HS-5 (cell line): ENCODE results near the gene HIGD1B.
A peak's percentile ranks its signal among the peaks of the same experiment; 100 is the strongest.

Experiments used
- DNase-seq: peaks from one replicate; pipeline ENCODE4 v3.0.0-alpha.2; 2012; ENCODE audit warnings: low read depth

The HIGD1B gene

DNA sequence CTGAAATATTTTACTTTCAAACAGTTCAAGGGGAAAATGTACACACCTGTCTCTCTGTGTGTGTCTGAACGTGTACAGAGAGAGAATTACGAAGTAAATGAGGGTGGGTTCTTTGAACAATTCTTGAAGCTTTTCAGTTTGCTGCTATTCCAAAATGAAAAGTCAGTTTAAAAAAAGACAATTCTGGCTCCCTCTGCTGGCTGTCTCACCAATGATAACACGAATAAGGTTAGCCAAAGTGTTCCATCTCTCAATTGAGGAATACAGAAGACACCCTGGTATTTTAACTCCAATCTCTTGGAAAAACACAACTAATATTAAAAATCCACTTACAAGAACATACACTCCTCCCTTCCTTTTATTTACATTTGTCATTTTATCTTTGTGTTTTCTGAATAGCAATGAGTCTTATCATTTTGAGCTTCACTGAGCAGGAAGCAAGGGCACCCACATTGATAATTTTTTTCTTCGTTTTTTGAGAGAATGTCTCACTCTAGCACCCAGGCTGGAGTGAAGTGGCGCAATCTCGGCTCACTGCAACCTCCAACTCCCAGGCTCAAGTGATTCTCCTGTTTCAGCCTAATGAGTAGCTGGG, 31.0 kb downstream of the HIGD1B start:
- no peak for DNase-seq

DNA sequence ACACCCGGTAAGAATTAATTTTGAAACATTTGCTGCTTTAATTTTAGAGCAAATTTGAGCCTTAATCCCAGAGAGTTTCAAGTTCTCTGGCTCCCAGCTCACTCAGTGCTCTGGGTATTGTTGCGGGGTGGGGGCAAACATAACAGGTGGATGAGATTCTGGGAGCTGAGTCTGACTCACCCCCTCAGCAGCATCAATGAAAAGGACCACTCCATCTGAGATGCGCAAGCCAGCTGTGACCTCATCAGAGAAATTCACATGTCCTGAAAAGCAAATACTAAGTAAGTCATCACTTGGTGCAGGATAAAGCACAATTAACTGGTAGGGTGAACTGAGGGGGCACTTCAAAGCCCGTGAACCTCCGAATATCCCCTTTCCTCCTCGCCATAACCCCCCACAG, 31.7 kb downstream of the HIGD1B start:
- no peak for DNase-seq

DNA sequence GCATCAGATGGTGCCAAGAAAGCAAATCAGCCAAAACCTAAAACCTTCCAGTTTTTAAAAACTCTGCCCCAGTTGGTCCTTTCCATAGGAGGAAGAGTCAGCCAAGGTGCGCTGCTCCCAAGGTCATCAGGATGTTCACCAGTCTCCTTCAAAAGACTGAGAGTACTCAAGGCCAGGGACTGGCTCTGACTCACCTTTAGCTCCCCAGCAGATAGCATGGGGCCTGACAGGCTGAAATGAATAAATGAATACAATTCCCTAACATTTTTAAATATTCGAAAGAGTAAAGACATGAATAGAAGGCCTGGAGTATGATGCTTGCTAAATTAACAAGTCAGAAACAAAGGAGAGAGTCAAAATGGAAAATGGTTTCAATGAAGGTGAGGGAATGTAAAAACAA, 32.4 kb downstream of the HIGD1B start:
- no peak for DNase-seq

DNA sequence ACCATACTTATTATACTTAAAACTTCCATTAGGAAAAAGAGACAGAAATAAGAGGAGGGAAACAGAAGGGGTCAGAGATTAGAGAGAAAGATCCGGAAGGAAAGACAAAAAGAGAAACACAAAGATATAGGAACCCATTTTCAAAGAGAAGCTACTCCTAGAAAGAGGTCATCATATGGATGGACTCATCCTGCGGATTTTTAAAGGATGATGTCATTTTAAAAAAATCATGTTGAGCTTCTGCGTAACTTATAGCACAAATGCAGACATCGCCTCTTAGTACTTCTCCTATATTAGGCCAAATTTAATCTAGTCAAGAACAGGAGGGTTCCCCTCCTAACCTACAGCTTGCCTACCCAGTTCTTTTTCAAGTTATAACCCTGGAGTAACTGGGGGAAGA, 33.5 kb downstream of the HIGD1B start:
- no peak for DNase-seq

DNA sequence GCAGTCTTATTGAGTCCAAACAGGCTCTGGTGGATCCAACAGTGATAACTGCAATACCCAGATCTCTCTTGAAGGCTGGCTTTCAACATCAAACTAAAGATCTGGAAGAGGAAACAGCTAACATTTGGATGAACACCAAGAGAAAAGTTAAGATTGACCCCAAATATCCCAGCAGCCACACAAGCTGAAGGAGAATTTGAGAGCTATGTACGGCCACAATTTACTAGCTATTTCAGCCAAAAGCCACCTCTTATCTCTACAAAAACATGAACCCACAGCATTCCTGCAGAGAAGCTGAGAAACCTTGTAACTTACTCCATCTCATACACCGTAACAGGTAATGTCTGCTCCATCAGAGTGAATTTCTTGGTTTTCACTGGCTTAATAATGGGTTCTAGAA, 37.3 kb downstream of the HIGD1B start:
- no peak for DNase-seq

DNA sequence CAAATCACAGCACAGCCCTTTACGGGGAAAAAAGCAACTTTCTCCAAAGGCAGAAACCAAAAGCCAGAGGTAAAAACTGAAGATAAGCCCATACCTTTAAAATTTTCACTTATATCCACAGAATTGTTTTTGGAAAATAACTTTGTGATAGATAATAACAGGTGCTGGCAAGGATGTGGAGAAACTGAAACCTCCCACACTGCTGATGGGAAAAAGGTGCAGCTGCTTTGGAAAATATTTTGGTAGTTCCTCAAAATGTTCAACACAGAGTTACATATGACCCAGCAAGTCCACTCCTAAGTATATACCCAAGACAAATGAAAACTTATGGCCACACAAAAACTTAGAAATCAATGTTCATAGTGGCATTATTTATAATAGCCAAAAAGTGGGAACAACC, 39.3 kb downstream of the HIGD1B start:
- DNase-seq = no peak

DNA sequence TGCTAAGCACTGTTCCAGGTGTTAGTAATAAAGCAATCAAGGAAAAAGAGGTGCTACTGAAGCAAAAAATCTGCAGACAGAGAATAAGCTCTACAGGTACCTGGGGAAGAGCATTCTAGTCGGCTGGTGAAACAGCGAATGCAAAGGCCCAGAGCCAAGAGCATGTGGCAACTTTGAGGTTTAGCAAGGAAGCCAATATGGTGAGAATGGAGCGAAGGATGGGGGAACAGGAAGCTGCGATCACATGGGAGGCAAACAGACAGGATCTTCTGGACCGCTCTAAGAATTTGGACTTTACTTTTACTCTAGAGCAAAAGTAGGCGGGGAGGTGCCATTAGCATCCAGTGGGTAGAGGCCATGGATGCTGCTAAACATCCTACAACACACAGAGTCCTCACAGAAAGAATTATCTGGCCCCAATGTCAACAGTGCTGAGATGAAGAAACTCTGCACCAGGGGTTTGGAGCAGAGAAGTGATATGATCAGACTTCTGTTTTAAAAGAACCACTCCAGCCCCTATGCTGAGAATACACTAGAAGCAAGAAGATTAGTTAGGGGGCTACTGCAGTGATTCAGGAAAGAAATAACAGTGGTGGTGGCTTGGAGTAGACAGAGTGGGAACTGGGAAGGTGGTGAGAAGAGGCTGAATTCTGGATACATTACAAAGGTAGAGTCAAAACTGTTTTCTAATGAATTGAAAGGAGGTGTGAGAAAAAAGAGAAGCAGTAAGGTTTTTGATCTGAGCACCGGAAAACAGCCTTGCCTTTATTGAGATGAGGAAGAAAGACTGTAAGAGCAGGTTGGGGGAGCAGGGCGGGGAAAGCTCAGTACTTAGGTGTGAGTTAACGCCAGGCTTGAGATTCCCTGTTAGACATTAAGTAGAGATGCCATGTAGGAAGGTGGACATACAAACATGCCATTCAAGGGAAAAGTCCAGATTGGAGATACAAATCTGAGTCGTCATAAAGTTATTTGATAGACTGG, 40.6 kb downstream of the HIGD1B start:
- DNase-seq = no peak

DNA sequence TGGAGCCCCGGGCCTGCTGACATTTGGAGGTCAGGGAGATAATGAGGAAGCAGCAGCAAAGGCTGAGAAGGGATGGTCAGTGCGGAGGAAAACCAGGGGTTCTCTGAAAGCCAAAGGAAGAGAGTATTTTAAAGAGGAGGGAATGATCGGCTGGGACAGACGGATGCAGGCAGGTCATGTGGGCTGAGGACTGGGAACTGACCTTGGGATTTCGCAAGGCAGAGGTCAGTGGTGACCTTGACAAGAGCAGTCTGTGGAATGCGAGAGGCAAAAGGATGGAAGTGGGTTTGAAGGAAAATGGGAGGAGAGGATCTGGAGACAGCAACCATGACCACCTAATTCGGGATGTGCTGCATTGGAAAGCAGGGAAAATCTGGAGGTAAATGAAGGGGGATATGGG, 41.3 kb downstream of the HIGD1B start:
- DNase-seq = no peak

DNA sequence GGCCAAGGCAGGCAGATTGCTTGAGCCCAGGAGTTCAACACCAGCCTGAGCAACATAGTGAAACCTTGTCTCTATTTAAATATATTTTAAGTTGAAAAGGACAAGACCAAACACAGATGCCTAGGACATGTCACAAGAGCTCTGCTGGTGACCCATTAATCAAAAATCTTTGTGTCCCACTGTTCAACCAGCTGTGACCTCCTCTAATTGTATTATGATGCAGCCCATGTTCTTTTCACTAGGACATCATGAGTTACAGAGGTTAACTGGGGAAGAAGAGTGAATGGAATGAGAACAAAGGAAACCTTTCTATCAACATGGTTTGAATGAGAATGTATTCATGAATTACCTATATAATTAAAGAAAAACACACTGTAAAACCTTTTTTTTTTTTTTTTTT, 44.6 kb downstream of the HIGD1B start:
- no peak for DNase-seq

DNA sequence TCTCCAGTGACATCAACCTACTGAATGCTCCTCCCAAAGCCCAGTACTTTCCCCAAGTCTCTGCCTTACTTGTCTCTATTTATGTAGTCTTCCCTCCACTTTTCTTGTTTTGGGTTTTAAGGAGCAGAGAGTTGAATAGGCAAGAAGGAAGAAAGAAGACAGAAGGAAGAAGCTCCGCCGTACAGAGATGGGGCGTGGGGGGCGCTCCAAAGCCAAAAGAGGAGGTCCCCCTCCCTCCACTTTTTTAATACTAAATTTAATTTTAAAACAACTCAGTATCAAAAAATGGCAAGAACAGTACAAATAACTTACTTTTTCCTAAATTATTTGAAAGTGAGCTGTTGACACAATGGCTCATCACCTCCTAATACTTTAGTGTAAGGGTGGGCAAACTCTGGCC, 47.0 kb downstream of the HIGD1B start:
- no peak for DNase-seq

DNA sequence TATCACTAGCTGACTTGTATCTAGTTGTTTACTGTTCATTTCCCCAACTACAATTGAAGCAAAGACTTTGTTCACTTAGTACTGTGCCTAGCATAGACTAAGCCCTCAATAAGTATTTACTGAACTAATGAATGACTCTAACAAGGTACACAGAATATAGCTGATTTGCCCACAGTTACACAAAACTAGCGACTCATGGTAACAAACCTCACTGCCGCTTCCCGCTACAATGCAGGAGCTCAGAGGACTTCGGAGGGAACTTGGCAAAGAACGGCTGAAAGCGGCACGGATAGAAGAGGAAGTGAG, 51.0 kb downstream of the HIGD1B start:
- no peak for DNase-seq

DNA sequence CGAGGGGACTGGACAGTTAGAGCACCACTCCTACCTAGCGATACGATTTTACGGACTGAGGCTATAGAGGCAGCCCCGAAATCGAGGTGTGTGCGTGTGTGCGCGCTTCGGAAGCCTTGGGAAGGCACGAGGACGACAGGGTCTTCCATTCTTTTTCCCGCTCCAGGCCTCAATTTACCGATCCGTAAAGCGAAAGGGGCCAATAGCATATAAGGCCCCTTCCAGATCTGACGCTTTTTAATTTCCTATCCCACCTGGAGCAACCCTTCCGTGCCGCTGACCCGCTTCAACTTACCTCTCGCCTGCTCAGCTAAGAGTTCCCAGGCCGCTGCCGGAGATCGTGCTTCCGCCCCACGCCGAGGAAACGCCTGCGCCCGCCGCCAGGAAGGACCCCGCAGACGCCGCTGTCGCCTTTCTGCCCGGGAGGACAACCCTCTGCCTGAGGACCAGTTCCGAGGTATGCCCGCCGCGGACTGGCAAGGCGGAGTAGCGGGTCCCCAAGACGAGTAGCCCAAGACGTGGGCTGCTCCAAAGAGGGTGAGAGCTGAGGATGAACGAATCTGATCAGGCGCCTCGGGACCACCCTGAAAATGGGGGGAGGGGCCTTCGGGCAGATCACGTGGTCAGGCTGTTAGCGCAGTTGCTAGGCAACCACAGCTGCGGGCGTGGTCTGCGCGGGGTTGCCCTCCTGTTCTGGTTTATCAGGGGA, 51.5 kb downstream of the HIGD1B start, which contains the start of gene EFTUD2:
EFTUD2 (minus strand) TSS at position 372 of the 709 bp plus-strand sequence. CDS start 4,924 bp downstream, outside the sequence.
- DNase-seq = peak; percentile 63
